ENCODE data around the gene GJC3. TPM values are rescaled to one million over a fixed set of nuclear protein-coding genes. Genes with fewer than 3 reads are reported as not detected.
"Not testable (repeated sequence)": the region's sequence is repeated elsewhere in the genome, so short reads cannot be mapped to it uniquely, and the experiment has no call there.

Gene GJC3
- total RNA-seq, 8 experiments from 2014 or later, result 0.18 to 3.7 (median 0.46) TPM; not detected in 2

GRCh38 chr7:99952649-99953048 is 23.2 kb upstream of the GJC3 start:
- ATAC-seq (replicated peaks in 6 of 8); in situ Hi-C loops (cut with MboI; ENCODE audit: low pct_unique_long_range_greater_than_20kb in 2 of 9, low sequenced_read_pairs in 9 of 9, unreplicated experiment in 9 of 9); H3K4me3 ChIP-seq; H3K4me1 ChIP-seq (replicated peaks in 1 of 2); H3K27ac ChIP-seq: not testable (repeated sequence)
- 100% methylated on average over 1 of the region's 4 CpGs; no CpG with 5 or more reads in 9 of the 10 experiments for whole genome bisulfite sequencing, 10 experiments

GRCh38 chr7:99950819-99951218 is 21.4 kb upstream of the GJC3 start:
- H3K4me3 ChIP-seq; in situ Hi-C loops (cut with MboI; ENCODE audit: low pct_unique_long_range_greater_than_20kb in 2 of 9, low sequenced_read_pairs in 9 of 9, unreplicated experiment in 9 of 9); ATAC-seq (replicated peaks in 6 of 8); H3K27ac ChIP-seq; H3K4me1 ChIP-seq (replicated peaks in 1 of 2): not testable (repeated sequence)
- 0 to 85% (median 80%) methylated on average over 1 to 6 of the region's 6 CpGs; no CpG with 5 or more reads in 1 of the 10 experiments for WGBS, 10 experiments

- peak in 2 of 8 experiments; percentile 25 to 26 for ATAC-seq (replicated peaks in 6 of 8)
- WGBS, 10 experiments, result 29 to 100% (median 65%) methylated on average over 1 to 3 of the region's 3 CpGs
- no peak overlapping the region for H3K27ac ChIP-seq
- no peaks in the 10 kb centered on the region for H3K4me1 ChIP-seq (replicated peaks in 1 of 2)
- in situ Hi-C loops (cut with MboI; ENCODE audit: low pct_unique_long_range_greater_than_20kb in 2 of 9, low sequenced_read_pairs in 9 of 9, unreplicated experiment in 9 of 9), result loop anchor here in 1 of 9 experiments (25.0 kb wide), 1 partner anchor 88 kb away; the partner anchor contains the start of gene ZSCAN21
- H3K4me3 ChIP-seq, result no peak overlapping the region
Observed at GRCh38 chr7:99949645-99950228, 20.3 kb upstream of the GJC3 start.

- WGBS, 10 experiments, result 40 to 100% (median 50%) methylated on average over 1 of the region's 1 CpG; no CpG with 5 or more reads in 5 of the 10 experiments
- no peak for ATAC-seq (replicated peaks in 6 of 8)
- no peak overlapping the region for H3K4me3 ChIP-seq
- in situ Hi-C loops (cut with MboI; ENCODE audit: low pct_unique_long_range_greater_than_20kb in 2 of 9, low sequenced_read_pairs in 9 of 9, unreplicated experiment in 9 of 9), result loop anchor here in 1 of 9 experiments (25.0 kb wide), 1 partner anchor 90 kb away; the partner anchor contains the start of gene ZSCAN21
- no peak overlapping the region for H3K27ac ChIP-seq
- H3K4me1 ChIP-seq (replicated peaks in 1 of 2), result no peaks in the 10 kb centered on the region
Observed at GRCh38 chr7:99947608-99948007, 18.2 kb upstream of the GJC3 start.

- Histone ChIP-seq H3K4me3 (no peak overlapping the region), H3K27ac (no peak overlapping the region), H3K4me1 (replicated peaks in 1 of 2) (no peaks in the 10 kb centered on the region)
- in situ Hi-C loops (cut with MboI; ENCODE audit: low pct_unique_long_range_greater_than_20kb in 2 of 9, low sequenced_read_pairs in 9 of 9, unreplicated experiment in 9 of 9), result loop anchor here in 1 of 9 experiments (25.0 kb wide), 1 partner anchor 93 kb away; the partner anchor contains the start of gene ZSCAN21
- ATAC-seq (replicated peaks in 6 of 8), result no peak
- 0 to 100% (median 57%) methylated on average over 1 to 4 of the region's 4 CpGs; no CpG with 5 or more reads in 1 of the 10 experiments for WGBS, 10 experiments
Observed at GRCh38 chr7:99944497-99945070, 15.2 kb upstream of the GJC3 start.

- no peak for ATAC-seq (replicated peaks in 6 of 8)
- H3K27ac ChIP-seq, result no peak overlapping the region
Observed at GRCh38 chr7:99943641-99944496, 14.4 kb upstream of the GJC3 start.

GRCh38 chr7:99938296-99938695 is 8.9 kb upstream of the GJC3 start:
- no peak for ATAC-seq (replicated peaks in 6 of 8)
- H3K4me3 ChIP-seq, result no peak overlapping the region
- in situ Hi-C loops (cut with MboI; ENCODE audit: low pct_unique_long_range_greater_than_20kb in 2 of 9, low sequenced_read_pairs in 9 of 9, unreplicated experiment in 9 of 9), result loop anchor here in 2 of 9 experiments (10.0 to 25.0 kb wide), 2 partner anchors 57 to 99 kb away; partner anchors contain the start of gene ZSCAN21 (in 1 of the 2)
- 0 to 100% (median 68%) methylated on average over 1 to 2 of the region's 2 CpGs for WGBS, 10 experiments
- H3K4me1 ChIP-seq (replicated peaks in 1 of 2), result no peaks in the 10 kb centered on the region
- no peak overlapping the region for H3K27ac ChIP-seq

More at GRCh38 chr7:99943641-99944496, 14.4 kb upstream of the GJC3 start:
- no peaks in the 10 kb centered on the region for H3K4me1 ChIP-seq (replicated peaks in 1 of 2)
- no peak overlapping the region for H3K4me3 ChIP-seq
- 0 to 80% (median 59%) methylated on average over 1 to 11 of the region's 14 CpGs; no CpG with 5 or more reads in 1 of the 10 experiments for WGBS, 10 experiments
- in situ Hi-C loops (cut with MboI; ENCODE audit: low pct_unique_long_range_greater_than_20kb in 2 of 9, low sequenced_read_pairs in 9 of 9, unreplicated experiment in 9 of 9), result loop anchor here in 1 of 9 experiments (25.0 kb wide), 1 partner anchor 93 kb away; the partner anchor contains the start of gene ZSCAN21

GRCh38 chr7:99935009-99935408 is 5.6 kb upstream of the GJC3 start:
- 4 to 60% (median 27%) methylated on average over 1 to 4 of the region's 4 CpGs; no CpG with 5 or more reads in 3 of the 10 experiments for WGBS, 10 experiments
- in situ Hi-C loops (cut with MboI; ENCODE audit: low pct_unique_long_range_greater_than_20kb in 2 of 9, low sequenced_read_pairs in 9 of 9, unreplicated experiment in 9 of 9), result loop anchor here in 2 of 9 experiments (10.0 to 25.0 kb wide), 2 partner anchors 60 to 102 kb away; partner anchors contain the start of gene ZSCAN21 (in 1 of the 2)
- peak in 2 of 8 experiments; percentile 61 to 77 for ATAC-seq (replicated peaks in 6 of 8)

GRCh38 chr7:99930376-99930775 is 956 bp upstream of the GJC3 start:
- no peak for ATAC-seq (replicated peaks in 6 of 8)
- Histone ChIP-seq H3K4me1 (replicated peaks in 1 of 2) (no peaks in the 10 kb centered on the region), H3K4me3 (no peak overlapping the region), H3K27ac (no peak overlapping the region)
- in situ Hi-C loops (cut with MboI; ENCODE audit: low pct_unique_long_range_greater_than_20kb in 2 of 9, low sequenced_read_pairs in 9 of 9, unreplicated experiment in 9 of 9), result loop anchor here in 2 of 9 experiments (10.0 to 25.0 kb wide), 2 partner anchors 64 to 107 kb away; partner anchors contain the start of gene ZSCAN21 (in 1 of the 2)
- 46 to 80% (median 72%) methylated on average over 1 to 3 of the region's 3 CpGs; no CpG with 5 or more reads in 2 of the 10 experiments for WGBS, 10 experiments

More at GRCh38 chr7:99935009-99935408, 5.6 kb upstream of the GJC3 start:
- not testable (repeated sequence) for H3K27ac ChIP-seq; H3K4me3 ChIP-seq; H3K4me1 ChIP-seq (replicated peaks in 1 of 2)

- no peak overlapping the region for H3K27ac ChIP-seq
- no peaks in the 10 kb centered on the region for H3K4me1 ChIP-seq (replicated peaks in 1 of 2)
- in situ Hi-C loops (cut with MboI; ENCODE audit: low pct_unique_long_range_greater_than_20kb in 2 of 9, low sequenced_read_pairs in 9 of 9, unreplicated experiment in 9 of 9), result loop anchor here in 2 of 9 experiments (10.0 to 25.0 kb wide), 2 partner anchors 65 to 108 kb away; partner anchors contain the start of gene ZSCAN21 (in 1 of the 2)
- peak in 2 of 8 experiments; percentile 13 to 41 for ATAC-seq (replicated peaks in 6 of 8)
- no peak overlapping the region for H3K4me3 ChIP-seq
- 0 to 67% (median 33%) methylated on average over 1 to 2 of the region's 2 CpGs; no CpG with 5 or more reads in 5 of the 10 experiments for WGBS, 10 experiments
Observed at GRCh38 chr7:99929730-99930053, 272 bp upstream of the GJC3 start.

- in situ Hi-C loops (cut with MboI; ENCODE audit: low pct_unique_long_range_greater_than_20kb in 2 of 9, low sequenced_read_pairs in 9 of 9, unreplicated experiment in 9 of 9), result loop anchor here in 1 of 9 experiments (25.0 kb wide), 1 partner anchor 109 kb away; the partner anchor contains the start of gene ZSCAN21
- H3K27ac ChIP-seq, result no peak overlapping the region
- no peak for ATAC-seq (replicated peaks in 6 of 8)
- H3K4me3 ChIP-seq, result no peak overlapping the region
- 0 to 100% (median 87%) methylated on average over 1 to 2 of the region's 2 CpGs; no CpG with 5 or more reads in 4 of the 10 experiments for WGBS, 10 experiments
- H3K4me1 ChIP-seq (replicated peaks in 1 of 2), result no peaks in the 10 kb centered on the region
Observed at GRCh38 chr7:99928188-99928587, 1.2 kb downstream of the GJC3 start.

GRCh38 chr7:99927536-99927935 is 1.9 kb downstream of the GJC3 start:
- 6 to 83% (median 62%) methylated on average over 1 to 5 of the region's 5 CpGs for WGBS, 10 experiments
- in situ Hi-C loops (cut with MboI; ENCODE audit: low pct_unique_long_range_greater_than_20kb in 2 of 9, low sequenced_read_pairs in 9 of 9, unreplicated experiment in 9 of 9), result loop anchor here in 1 of 9 experiments (25.0 kb wide), 1 partner anchor 110 kb away; the partner anchor contains the start of gene ZSCAN21
- no peaks in the 10 kb centered on the region for H3K4me1 ChIP-seq (replicated peaks in 1 of 2)
- peak in 2 of 8 experiments; percentile 30 to 44 for ATAC-seq (replicated peaks in 6 of 8)
- no peak overlapping the region for H3K4me3 ChIP-seq
- H3K27ac ChIP-seq, result no peak overlapping the region

Measured in motor neuron (in vitro differentiated cells).